ENCODE measurements around the gene RBM15B. TPM values are rescaled to one million over a fixed set of nuclear protein-coding genes. Genes with fewer than 3 reads are reported as not detected.
A peak's percentile ranks its signal among the peaks of the same experiment; 100 is the strongest.

Gene RBM15B
- total RNA-seq, 1 donor from 2014 or later, result 36.1 TPM

- no peaks in the 10 kb centered on the region for H3K36me3 ChIP-seq (ENCODE audit: control insufficient read depth, insufficient read depth, low read length)
- no peaks in the 10 kb centered on the region for H3K27me3 ChIP-seq (ENCODE audit: control insufficient read depth, insufficient read depth, low read length)
- FAIRE-seq (peak; percentile 89), DNase-seq (ENCODE audit: low read depth) (no peak)
- no peak overlapping the region for H3K4me3 ChIP-seq (ENCODE audit: low read depth, low read length)
- no peak for TF ChIP-seq CTCF (IDR thresholded peaks at IDR 0.05; ENCODE audit: insufficient read depth, low read length, severe bottlenecking)
Observed at GRCh38 chr3:51374456-51374855, 16.6 kb upstream of the RBM15B start.

GRCh38 chr3:51375136-51375535 lies 15.9 kb upstream of the RBM15B start:
- DNase-seq (ENCODE audit: low read depth) (no peak), FAIRE-seq (no peak)
- no peaks in the 10 kb centered on the region for H3K36me3 ChIP-seq (ENCODE audit: control insufficient read depth, insufficient read depth, low read length)
- H3K27me3 ChIP-seq (ENCODE audit: control insufficient read depth, insufficient read depth, low read length), result no peaks in the 10 kb centered on the region
- no peak overlapping the region for H3K4me3 ChIP-seq (ENCODE audit: low read depth, low read length)
- TF ChIP-seq CTCF (IDR thresholded peaks at IDR 0.05; ENCODE audit: insufficient read depth, low read length, severe bottlenecking), result no peak

- Histone ChIP-seq H3K36me3 (ENCODE audit: control insufficient read depth, insufficient read depth, low read length) (no peaks in the 10 kb centered on the region), H3K27me3 (ENCODE audit: control insufficient read depth, insufficient read depth, low read length) (no peaks in the 10 kb centered on the region), H3K4me3 (ENCODE audit: low read depth, low read length) (no peak overlapping the region)
- FAIRE-seq, result no peak
- no peak for DNase-seq (ENCODE audit: low read depth)
- TF ChIP-seq CTCF (IDR thresholded peaks at IDR 0.05; ENCODE audit: insufficient read depth, low read length, severe bottlenecking), result no peak
Observed at GRCh38 chr3:51375571-51375970, 15.5 kb upstream of the RBM15B start.

GRCh38 chr3:51378065-51378464 lies 13.0 kb upstream of the RBM15B start:
- Histone ChIP-seq H3K27me3 (ENCODE audit: control insufficient read depth, insufficient read depth, low read length) (no peaks in the 10 kb centered on the region), H3K36me3 (ENCODE audit: control insufficient read depth, insufficient read depth, low read length) (no peaks in the 10 kb centered on the region), H3K4me3 (ENCODE audit: low read depth, low read length) (no peak overlapping the region)
- no peak for TF ChIP-seq CTCF (IDR thresholded peaks at IDR 0.05; ENCODE audit: insufficient read depth, low read length, severe bottlenecking)
- DNase-seq (ENCODE audit: low read depth) (no peak), FAIRE-seq (no peak)

- no peaks in the 10 kb centered on the region for H3K27me3 ChIP-seq (ENCODE audit: control insufficient read depth, insufficient read depth, low read length)
- H3K4me3 ChIP-seq (ENCODE audit: low read depth, low read length), result no peak overlapping the region
- H3K36me3 ChIP-seq (ENCODE audit: control insufficient read depth, insufficient read depth, low read length), result no peaks in the 10 kb centered on the region
- FAIRE-seq, result no peak
- no peak for DNase-seq (ENCODE audit: low read depth)
- TF ChIP-seq CTCF (IDR thresholded peaks at IDR 0.05; ENCODE audit: insufficient read depth, low read length, severe bottlenecking), result no peak
Observed at GRCh38 chr3:51378726-51379125, 12.4 kb upstream of the RBM15B start.

GRCh38 chr3:51379301-51379700 lies 11.8 kb upstream of the RBM15B start:
- no peak for TF ChIP-seq CTCF (IDR thresholded peaks at IDR 0.05; ENCODE audit: insufficient read depth, low read length, severe bottlenecking)
- no peak overlapping the region for H3K4me3 ChIP-seq (ENCODE audit: low read depth, low read length)
- DNase-seq (ENCODE audit: low read depth) (no peak), FAIRE-seq (peak; percentile 50)
- H3K36me3 ChIP-seq (ENCODE audit: control insufficient read depth, insufficient read depth, low read length), result no peaks in the 10 kb centered on the region
- no peaks in the 10 kb centered on the region for H3K27me3 ChIP-seq (ENCODE audit: control insufficient read depth, insufficient read depth, low read length)
